Lower leg skin (tissue), 4 donors: ENCODE data around the gene SYT6. TPM values are rescaled to one million over a fixed set of nuclear protein-coding genes. Genes with fewer than 3 reads are reported as not detected.

Experiments
- DNase-seq, 2 donors: peaks; one replicate each; pipeline ENCODE4 v3.0.0-alpha.2; 2019; ENCODE audit warnings: low spot score in 2 of 2
- H3K4me3 ChIP-seq: fragments of 200-600 bp; sonication (generic); 2 replicates; pipeline ENCODE4 v1.5.1; 2017; ENCODE audit warnings: mild to moderate bottlenecking, low read depth; ENCODE audit not compliant: poor library complexity, severe bottlenecking
- POLR2A ChIP-seq, 2 donors: fragments of 450-650 bp; IDR thresholded peaks; one replicate each; pipeline ENCODE4 v1.6.1; 2016 to 2017; ENCODE audit warnings: antibody characterized with exemption in 2 of 2, mild to moderate bottlenecking in 1 of 2, moderate library complexity in 1 of 2
- WGBS, 2 donors: methylation state at CpG; one replicate each; pipeline ENCODE4 v1.1.5; 2018; 5-methylcytosine and 5-hydroxymethylcytosine counted together
- intact Hi-C: fragments of 100-400 bp; cut with DNase I; formaldehyde crosslinking; loops from one replicate; pipeline ENCODE4 v1.15.0; 2023; ENCODE audit warnings: low total_unique reads
- total RNA-seq, 4 donors: library from RNA; depleted of rRNA; stranded (reverse); fragments of >200 nt; gene quantifications; one replicate each; pipeline ENCODE4 v1.1.0, GENCODE V29; 2016
- TF ChIP-seq, protein P1 (sequence below), 3 donors: fragments of 450-650 bp; IDR thresholded peaks; one replicate each; pipeline ENCODE4 v1.5.1; 2016; ENCODE audit warnings: antibody characterized with exemption in 3 of 3, mild to moderate bottlenecking in 3 of 3, moderate library complexity in 2 of 3

The SYT6 gene
- total RNA-seq, 4 donors from 2014 or later, result 0.10 to 4.5 TPM; not detected in 2

DNA sequence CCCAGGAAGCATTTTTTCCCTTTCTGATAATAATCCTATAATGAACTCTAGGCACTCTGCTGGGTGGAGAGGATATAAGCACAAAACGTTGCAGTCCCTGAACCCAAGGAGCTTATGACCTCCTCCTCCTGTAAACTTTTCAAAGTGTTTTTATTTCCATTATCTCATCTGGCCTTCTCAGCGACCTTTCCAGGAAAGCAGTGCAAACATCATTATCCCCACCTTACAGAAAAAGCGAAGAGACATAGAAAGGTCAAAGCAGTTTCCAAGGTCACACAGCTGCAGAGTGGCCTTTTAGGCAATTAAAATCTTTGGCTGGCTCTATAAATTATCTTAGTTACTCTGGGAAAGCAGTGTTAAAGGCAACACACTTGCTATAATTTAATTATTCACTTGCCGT is 110.6 kb downstream of the SYT6 start:
- 36 to 40% methylated on average over 4 of the region's 4 CpGs for WGBS, 2 donors
- DNase-seq, result no peak
- intact Hi-C loops, result no loop called here
- no peak overlapping the region for H3K4me3 ChIP-seq
- TF ChIP-seq, protein P1, sequence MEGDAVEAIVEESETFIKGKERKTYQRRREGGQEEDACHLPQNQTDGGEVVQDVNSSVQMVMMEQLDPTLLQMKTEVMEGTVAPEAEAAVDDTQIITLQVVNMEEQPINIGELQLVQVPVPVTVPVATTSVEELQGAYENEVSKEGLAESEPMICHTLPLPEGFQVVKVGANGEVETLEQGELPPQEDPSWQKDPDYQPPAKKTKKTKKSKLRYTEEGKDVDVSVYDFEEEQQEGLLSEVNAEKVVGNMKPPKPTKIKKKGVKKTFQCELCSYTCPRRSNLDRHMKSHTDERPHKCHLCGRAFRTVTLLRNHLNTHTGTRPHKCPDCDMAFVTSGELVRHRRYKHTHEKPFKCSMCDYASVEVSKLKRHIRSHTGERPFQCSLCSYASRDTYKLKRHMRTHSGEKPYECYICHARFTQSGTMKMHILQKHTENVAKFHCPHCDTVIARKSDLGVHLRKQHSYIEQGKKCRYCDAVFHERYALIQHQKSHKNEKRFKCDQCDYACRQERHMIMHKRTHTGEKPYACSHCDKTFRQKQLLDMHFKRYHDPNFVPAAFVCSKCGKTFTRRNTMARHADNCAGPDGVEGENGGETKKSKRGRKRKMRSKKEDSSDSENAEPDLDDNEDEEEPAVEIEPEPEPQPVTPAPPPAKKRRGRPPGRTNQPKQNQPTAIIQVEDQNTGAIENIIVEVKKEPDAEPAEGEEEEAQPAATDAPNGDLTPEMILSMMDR (IDR thresholded peaks at IDR 0.05), result no peak
- TF ChIP-seq POLR2A (IDR thresholded peaks at IDR 0.05), result no peak

DNA sequence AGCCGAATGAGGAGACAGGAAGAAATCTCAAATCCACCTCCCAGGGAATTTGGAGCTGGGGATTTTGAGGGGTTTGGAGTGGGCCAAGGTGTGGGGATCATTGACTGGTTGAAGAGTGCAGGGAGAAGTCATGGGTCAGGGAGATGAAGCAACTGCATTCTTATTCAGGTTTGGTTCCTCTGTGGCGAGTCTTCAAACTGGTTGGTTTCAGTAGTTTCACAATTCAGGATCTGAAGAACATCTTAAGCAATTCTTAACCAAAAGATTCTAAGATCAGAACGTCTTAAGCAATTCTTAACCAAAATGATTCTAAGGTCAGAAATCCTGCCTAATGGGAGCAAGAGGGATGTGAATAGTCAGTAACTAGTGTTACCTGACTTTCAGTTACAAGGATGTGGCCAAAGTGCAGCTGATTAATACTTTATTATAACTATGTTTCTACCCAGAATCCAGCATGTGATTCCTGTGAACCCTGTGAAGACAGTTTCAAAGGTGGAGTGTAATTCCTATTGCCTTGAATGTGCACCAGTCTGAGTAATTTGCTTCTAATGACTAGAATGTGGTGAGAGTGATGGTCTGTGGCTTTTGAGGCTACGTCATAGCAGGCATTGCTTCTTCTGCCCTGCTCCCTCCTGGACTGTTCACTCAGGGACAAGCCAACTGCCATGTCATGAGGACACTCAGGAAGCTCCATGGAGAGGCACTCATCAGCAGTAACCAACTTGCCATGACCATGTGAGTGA is 113.2 kb downstream of the SYT6 start:
- DNase-seq, result no peak
- WGBS, 2 donors, result 59% methylated on average over 4 of the region's 4 CpGs
- no peak for TF ChIP-seq POLR2A (IDR thresholded peaks at IDR 0.05)
- TF ChIP-seq, protein P1 (IDR thresholded peaks at IDR 0.05), result no peak
- intact Hi-C loops, result no loop called here
- no peak overlapping the region for H3K4me3 ChIP-seq

Other genes starting within 250 kb of the SYT6 start
- gene AP4B1, start 249.1 kb downstream of the SYT6 start, total RNA-seq, result 10 to 100 TPM in 1 of 4 donors, 1 to 10 TPM in 3; 5.3 to 19.1 (median 5.9) TPM
- gene DCLRE1B, start 248.5 kb downstream of the SYT6 start, total RNA-seq, result 1 to 10 TPM; 2.1 to 4.4 (median 3.5) TPM
- 10 to 100 TPM; 47.6 to 58.3 (median 54.5) TPM for gene HIPK1, start 224.5 kb downstream of the SYT6 start, total RNA-seq
- gene OLFML3, start 174.4 kb downstream of the SYT6 start, total RNA-seq, result 10 to 100 TPM in 2 of 4 donors, 1 to 10 TPM in 2; 3.7 to 57.9 (median 15.9) TPM